ENCODE measurements around the gene EYA3.

Gene EYA3

GRCh38 chr1:28058168-28058567 lies 30.2 kb downstream of the EYA3 start:
- DNase-seq (ENCODE audit: insufficient read length, low spot score) (no peak), FAIRE-seq (no peak)
- no peak for TF ChIP-seq CTCF (IDR thresholded peaks at IDR 0.05; ENCODE audit: insufficient read depth, missing control alignments)

- TF ChIP-seq CTCF (IDR thresholded peaks at IDR 0.05; ENCODE audit: insufficient read depth, missing control alignments) = no peak
- DNase-seq (ENCODE audit: insufficient read length, low spot score) = no peak
- FAIRE-seq = no peak
Observed at GRCh38 chr1:28056129-28056925, 32.1 kb downstream of the EYA3 start.

GRCh38 chr1:28050776-28051175 lies 37.6 kb downstream of the EYA3 start:
- no peak for DNase-seq (ENCODE audit: insufficient read length, low spot score)
- TF ChIP-seq CTCF (IDR thresholded peaks at IDR 0.05; ENCODE audit: insufficient read depth, missing control alignments) = no peak
- no peak for FAIRE-seq

GRCh38 chr1:28046716-28047115 lies 41.7 kb downstream of the EYA3 start:
- no peak for DNase-seq (ENCODE audit: insufficient read length, low spot score)
- no peak for TF ChIP-seq CTCF (IDR thresholded peaks at IDR 0.05; ENCODE audit: insufficient read depth, missing control alignments)
- no peak for FAIRE-seq

- DNase-seq (ENCODE audit: insufficient read length, low spot score) = no peak
- TF ChIP-seq CTCF (IDR thresholded peaks at IDR 0.05; ENCODE audit: insufficient read depth, missing control alignments) = no peak
- FAIRE-seq = no peak
Observed at GRCh38 chr1:28045777-28046176, 42.6 kb downstream of the EYA3 start.

- no peak for FAIRE-seq
- TF ChIP-seq CTCF (IDR thresholded peaks at IDR 0.05; ENCODE audit: insufficient read depth, missing control alignments) = no peak
- DNase-seq (ENCODE audit: insufficient read length, low spot score) = no peak
Observed at GRCh38 chr1:28044399-28044798, 44.0 kb downstream of the EYA3 start.

- FAIRE-seq (no peak), DNase-seq (ENCODE audit: insufficient read length, low spot score) (no peak)
- TF ChIP-seq CTCF (IDR thresholded peaks at IDR 0.05; ENCODE audit: insufficient read depth, missing control alignments) = no peak
Observed at GRCh38 chr1:28039341-28039740, 49.1 kb downstream of the EYA3 start.

Data from D721Med (cell line).